Nephron (organoid): ENCODE data around the gene LRRC51.
A peak's percentile ranks its signal among the peaks of the same experiment; 100 is the strongest.

Experiments
- H3K27ac Mint-ChIP-seq, 3 experiments: 2 replicates each; pipeline ENCODE4 v1.8.0; 2020; ENCODE audit warnings: mixed read lengths in 3 of 3, mild to moderate bottlenecking in 2 of 3, moderate library complexity in 1 of 3
- H3K27me3 Mint-ChIP-seq: 2 replicates; pipeline ENCODE4 v1.8.0; 2021; ENCODE audit warnings: low read depth, mild to moderate bottlenecking, moderate library complexity, mixed read lengths
- H3K36me3 Mint-ChIP-seq: 2 replicates; pipeline ENCODE4 v1.8.0; 2020; ENCODE audit warnings: low read depth, mixed read lengths
- H3K4me1 Mint-ChIP-seq: 2 replicates; pipeline ENCODE4 v1.8.0; 2020; ENCODE audit warnings: mixed read lengths
- H3K4me3 Mint-ChIP-seq, 3 experiments: 2 replicates each; pipeline ENCODE4 v1.8.0; 2020; ENCODE audit warnings: mild to moderate bottlenecking in 3 of 3, mixed read lengths in 3 of 3, moderate library complexity in 2 of 3
- H3K9me3 Mint-ChIP-seq: 2 replicates; pipeline ENCODE4 v1.8.0; 2020; ENCODE audit warnings: mixed read lengths
- CTCF ChIP-seq, 3 experiments: fragments of 200-600 bp; sonication (generic); IDR thresholded peaks; one replicate each; pipeline ENCODE4 v1.5.0; 2021; ENCODE audit warnings: antibody characterized with exemption in 3 of 3; ENCODE audit not compliant: unreplicated experiment in 3 of 3

Gene LRRC51

GRCh38 chr11:72114570-72114969 is 33.9 kb downstream of the LRRC51 start:
- no peak overlapping the region for H3K4me3 Mint-ChIP-seq
- H3K4me1 Mint-ChIP-seq, result peaks cover 24% of the 10 kb centered on the region
- H3K27me3 Mint-ChIP-seq, result peaks cover 5% of the 10 kb centered on the region
- H3K27ac Mint-ChIP-seq, result peak overlapping the region in 1 of 3 experiments; percentile 100
- no peak for TF ChIP-seq CTCF (IDR thresholded peaks at IDR 0.05; ENCODE audit: unreplicated experiment in 3 of 3)
- H3K9me3 Mint-ChIP-seq, result no peaks in the 10 kb centered on the region
- peaks cover 3% of the 10 kb centered on the region for H3K36me3 Mint-ChIP-seq

GRCh38 chr11:72116019-72116755 is 35.5 kb downstream of the LRRC51 start:
- Mint-ChIP-seq H3K27me3 (peaks cover 5% of the 10 kb centered on the region), H3K36me3 (no peaks in the 10 kb centered on the region), H3K4me3 (no peak overlapping the region), H3K27ac (peak overlapping the region in 2 of 3 experiments; percentile 26 to 35), H3K4me1 (peaks cover 24% of the 10 kb centered on the region), H3K9me3 (no peaks in the 10 kb centered on the region)
- no peak for TF ChIP-seq CTCF (IDR thresholded peaks at IDR 0.05; ENCODE audit: unreplicated experiment in 3 of 3)

- Mint-ChIP-seq H3K4me1 (peaks cover 9% of the 10 kb centered on the region), H3K36me3 (no peaks in the 10 kb centered on the region), H3K27ac (peak overlapping the region; percentile 67 to 81 (median 81)), H3K4me3 (no peak overlapping the region), H3K27me3 (peaks cover 5% of the 10 kb centered on the region), H3K9me3 (no peaks in the 10 kb centered on the region)
- no peak for TF ChIP-seq CTCF (IDR thresholded peaks at IDR 0.05; ENCODE audit: unreplicated experiment in 3 of 3)
Observed at GRCh38 chr11:72119198-72119597, 38.5 kb downstream of the LRRC51 start.

GRCh38 chr11:72120930-72121329 is 40.3 kb downstream of the LRRC51 start:
- Mint-ChIP-seq H3K4me1 (peaks cover 9% of the 10 kb centered on the region), H3K4me3 (no peak overlapping the region), H3K27ac (peak overlapping the region in 1 of 3 experiments; percentile 73), H3K36me3 (no peaks in the 10 kb centered on the region), H3K27me3 (peaks cover 5% of the 10 kb centered on the region), H3K9me3 (peaks cover 6% of the 10 kb centered on the region)
- no peak for TF ChIP-seq CTCF (IDR thresholded peaks at IDR 0.05; ENCODE audit: unreplicated experiment in 3 of 3)

GRCh38 chr11:72122607-72123006 is 42.0 kb downstream of the LRRC51 start:
- no peak for TF ChIP-seq CTCF (IDR thresholded peaks at IDR 0.05; ENCODE audit: unreplicated experiment in 3 of 3)
- H3K27me3 Mint-ChIP-seq, result no peaks in the 10 kb centered on the region
- no peaks in the 10 kb centered on the region for H3K36me3 Mint-ChIP-seq
- H3K4me1 Mint-ChIP-seq, result peaks cover 9% of the 10 kb centered on the region
- H3K9me3 Mint-ChIP-seq, result peaks cover 6% of the 10 kb centered on the region
- no peak overlapping the region for H3K4me3 Mint-ChIP-seq
- no peak overlapping the region for H3K27ac Mint-ChIP-seq

- no peak overlapping the region for H3K4me3 Mint-ChIP-seq
- TF ChIP-seq CTCF (IDR thresholded peaks at IDR 0.05; ENCODE audit: unreplicated experiment in 3 of 3), result no peak
Observed at GRCh38 chr11:72123117-72123653, 42.5 kb downstream of the LRRC51 start.

More at GRCh38 chr11:72123117-72123653, 42.5 kb downstream of the LRRC51 start:
- Mint-ChIP-seq H3K36me3 (no peaks in the 10 kb centered on the region), H3K27ac (no peak overlapping the region), H3K27me3 (no peaks in the 10 kb centered on the region), H3K9me3 (peaks cover 10% of the 10 kb centered on the region), H3K4me1 (peaks cover 9% of the 10 kb centered on the region)
